ENCODE measurements around the gene GCNA. TPM values are rescaled to one million over a fixed set of nuclear protein-coding genes. Genes with fewer than 3 reads are reported as not detected.

GCNA gene
- total RNA-seq, 6 experiments from 2014 or later: 0.37 to 1.7 (median 0.95) TPM

- no peak overlapping the region for H3K27ac ChIP-seq
- no peaks in the 10 kb centered on the region for H3K36me3 ChIP-seq
- H3K27me3 ChIP-seq: no peaks in the 10 kb centered on the region
- DNase-seq (no peak), ATAC-seq (no peak)
- H3K9me3 ChIP-seq: no peaks in the 10 kb centered on the region
- H3K4me3 ChIP-seq: no peak overlapping the region
- TF ChIP-seq CTCF (IDR thresholded peaks at IDR 0.05) (no peak), POLR2A (IDR thresholded peaks at IDR 0.05) (no peak)
- H3K4me1 ChIP-seq: no peaks in the 10 kb centered on the region
- 68% methylated on average over 7 of the region's 9 CpGs for WGBS (ENCODE audit: insufficient coverage, low coverage, low lambda C conversion rate, missing lambda C conversion rate)
- intact Hi-C loops (cut with DNase I): no loop called here
These were observed 58.4 kb downstream of the GCNA start for GRCh38 chrX:71636438-71637252.

GRCh38 chrX:71637253-71637618 lies 59.0 kb downstream of the GCNA start:
- no peak overlapping the region for H3K4me3 ChIP-seq
- intact Hi-C loops (cut with DNase I): no loop called here
- no peak overlapping the region for H3K27ac ChIP-seq
- ATAC-seq (peak in 2 of 4 donors; percentile 47 to 82), DNase-seq (no peak)
- WGBS (ENCODE audit: insufficient coverage, low coverage, low lambda C conversion rate, missing lambda C conversion rate): 46% methylated on average over 2 of the region's 3 CpGs
- no peak for TF ChIP-seq CTCF (IDR thresholded peaks at IDR 0.05)
- TF ChIP-seq POLR2A (IDR thresholded peaks at IDR 0.05): no peak
- H3K4me1 ChIP-seq: no peaks in the 10 kb centered on the region
- H3K36me3 ChIP-seq: no peaks in the 10 kb centered on the region
- H3K27me3 ChIP-seq: no peaks in the 10 kb centered on the region
- no peaks in the 10 kb centered on the region for H3K9me3 ChIP-seq

GRCh38 chrX:71637848-71638247 lies 59.6 kb downstream of the GCNA start:
- Histone ChIP-seq H3K4me3 (no peak overlapping the region), H3K36me3 (no peaks in the 10 kb centered on the region), H3K9me3 (no peaks in the 10 kb centered on the region), H3K27ac (no peak overlapping the region), H3K4me1 (no peaks in the 10 kb centered on the region), H3K27me3 (no peaks in the 10 kb centered on the region)
- ATAC-seq (peak in 3 of 4 donors; percentile 50 to 59 (median 54)), DNase-seq (no peak)
- WGBS (ENCODE audit: insufficient coverage, low coverage, low lambda C conversion rate, missing lambda C conversion rate): 35% methylated on average over 4 of the region's 4 CpGs
- intact Hi-C loops (cut with DNase I): no loop called here
- TF ChIP-seq POLR2A (IDR thresholded peaks at IDR 0.05): no peak
- TF ChIP-seq CTCF (IDR thresholded peaks at IDR 0.05): no peak

- ATAC-seq: no peak
- no peak overlapping the region for H3K27ac ChIP-seq
- WGBS (ENCODE audit: insufficient coverage, low coverage, low lambda C conversion rate, missing lambda C conversion rate): 58% methylated on average over 4 of the region's 4 CpGs
- no peaks in the 10 kb centered on the region for H3K36me3 ChIP-seq
- H3K9me3 ChIP-seq: no peaks in the 10 kb centered on the region
- no peaks in the 10 kb centered on the region for H3K4me1 ChIP-seq
- no peak for DNase-seq
- intact Hi-C loops (cut with DNase I): no loop called here
- H3K4me3 ChIP-seq: no peak overlapping the region
- no peaks in the 10 kb centered on the region for H3K27me3 ChIP-seq
- TF ChIP-seq POLR2A (IDR thresholded peaks at IDR 0.05) (no peak), CTCF (IDR thresholded peaks at IDR 0.05) (no peak)
These were observed 60.2 kb downstream of the GCNA start for GRCh38 chrX:71638409-71638808.
